GM12875 (cell line): ENCODE measurements around the gene CYTH3.

Experiments
- H3K4me3 ChIP-seq: one replicate; pipeline ENCODE4 v1.5.1; 2011; ENCODE audit warnings: low read depth, low read length, control low read depth
- TF ChIP-seq, protein P1 (sequence below): IDR thresholded peaks from 2 replicates; pipeline ENCODE4 v1.5.1; 2011; ENCODE audit warnings: low read depth, mild to moderate bottlenecking, control low read depth, inconsistent platforms, low read length, moderate library complexity, borderline replicate concordance; ENCODE audit not compliant: insufficient read depth

CYTH3 gene

DNA sequence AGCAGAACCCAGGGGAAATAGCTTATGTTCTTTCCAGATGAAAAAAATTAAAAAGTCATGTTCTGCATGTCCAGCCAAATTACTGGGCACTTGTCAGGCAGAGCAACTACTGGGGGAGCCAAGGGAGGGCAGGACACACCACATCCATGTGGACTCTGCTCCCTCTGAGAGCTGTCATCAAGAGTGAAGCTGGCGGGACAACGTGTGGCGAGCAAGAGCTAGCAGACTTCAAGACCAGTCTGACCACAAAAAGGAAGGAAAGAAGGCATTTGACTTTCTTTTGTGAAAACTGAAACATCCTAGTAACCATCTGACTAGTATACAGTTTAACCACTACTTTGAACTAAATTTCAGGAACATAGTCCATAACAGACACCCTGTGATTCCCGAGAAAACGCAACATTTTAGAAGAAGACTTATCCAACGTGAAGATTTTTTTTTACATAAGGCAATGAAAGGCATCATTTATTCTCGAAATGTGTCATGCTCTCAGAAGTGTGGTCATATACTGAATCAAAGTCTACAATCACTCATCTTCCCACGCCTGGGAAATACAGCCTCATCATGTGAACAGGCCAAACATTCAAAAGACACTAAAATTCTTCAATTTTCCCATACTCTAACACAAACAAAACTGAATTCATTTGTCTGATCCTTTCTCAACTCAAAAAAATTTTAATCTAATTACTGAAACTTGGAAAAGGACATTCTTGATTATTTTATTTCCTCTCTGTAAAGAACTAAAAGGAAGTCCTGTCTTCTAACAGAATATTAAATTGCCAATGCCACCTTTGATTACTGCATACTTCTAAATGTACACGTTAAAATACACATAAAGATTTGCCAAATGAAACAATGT lies 15.5 kb downstream of the CYTH3 start:
- H3K4me3 ChIP-seq: peak overlapping the region; percentile 16
- TF ChIP-seq, protein P1, sequence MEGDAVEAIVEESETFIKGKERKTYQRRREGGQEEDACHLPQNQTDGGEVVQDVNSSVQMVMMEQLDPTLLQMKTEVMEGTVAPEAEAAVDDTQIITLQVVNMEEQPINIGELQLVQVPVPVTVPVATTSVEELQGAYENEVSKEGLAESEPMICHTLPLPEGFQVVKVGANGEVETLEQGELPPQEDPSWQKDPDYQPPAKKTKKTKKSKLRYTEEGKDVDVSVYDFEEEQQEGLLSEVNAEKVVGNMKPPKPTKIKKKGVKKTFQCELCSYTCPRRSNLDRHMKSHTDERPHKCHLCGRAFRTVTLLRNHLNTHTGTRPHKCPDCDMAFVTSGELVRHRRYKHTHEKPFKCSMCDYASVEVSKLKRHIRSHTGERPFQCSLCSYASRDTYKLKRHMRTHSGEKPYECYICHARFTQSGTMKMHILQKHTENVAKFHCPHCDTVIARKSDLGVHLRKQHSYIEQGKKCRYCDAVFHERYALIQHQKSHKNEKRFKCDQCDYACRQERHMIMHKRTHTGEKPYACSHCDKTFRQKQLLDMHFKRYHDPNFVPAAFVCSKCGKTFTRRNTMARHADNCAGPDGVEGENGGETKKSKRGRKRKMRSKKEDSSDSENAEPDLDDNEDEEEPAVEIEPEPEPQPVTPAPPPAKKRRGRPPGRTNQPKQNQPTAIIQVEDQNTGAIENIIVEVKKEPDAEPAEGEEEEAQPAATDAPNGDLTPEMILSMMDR: no peak

DNA sequence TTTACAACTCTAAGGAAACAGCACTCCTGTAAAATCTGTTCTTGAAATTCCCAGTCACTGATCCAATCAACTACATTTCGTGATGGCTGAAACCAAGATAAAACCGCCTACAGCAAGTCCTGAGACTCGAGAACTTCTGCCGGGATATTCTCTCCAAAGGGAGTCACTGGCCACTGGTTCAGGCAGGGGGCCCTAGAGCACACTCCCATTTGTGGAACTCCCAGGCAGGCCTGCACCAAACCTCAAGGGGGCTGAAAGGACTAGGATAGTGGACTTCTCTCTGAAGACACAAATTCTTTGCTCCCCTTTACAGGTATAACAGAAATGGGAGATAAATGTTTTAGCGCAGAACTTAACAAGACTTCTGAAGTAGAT lies 16.3 kb downstream of the CYTH3 start:
- TF ChIP-seq, protein P1: no peak
- H3K4me3 ChIP-seq: no peak overlapping the region

DNA sequence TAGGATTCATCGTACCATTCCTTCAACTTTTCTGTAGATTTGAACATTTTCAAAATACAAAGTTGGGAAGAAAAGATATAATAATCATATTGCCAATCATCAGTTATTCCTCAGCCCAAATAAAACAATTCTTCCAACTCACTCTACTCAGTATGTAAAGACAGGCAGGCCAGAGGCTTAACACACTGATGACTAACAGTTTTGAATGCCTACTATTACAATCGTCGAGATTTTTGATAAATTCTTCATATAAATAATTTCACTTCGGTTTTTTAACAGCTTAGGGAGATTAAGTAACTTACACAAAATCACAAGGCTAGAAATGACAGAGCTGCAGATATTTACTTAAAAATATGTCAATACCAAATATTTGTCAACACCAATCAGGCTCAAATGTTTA lies 17.6 kb downstream of the CYTH3 start:
- TF ChIP-seq, protein P1: no peak
- no peak overlapping the region for H3K4me3 ChIP-seq

DNA sequence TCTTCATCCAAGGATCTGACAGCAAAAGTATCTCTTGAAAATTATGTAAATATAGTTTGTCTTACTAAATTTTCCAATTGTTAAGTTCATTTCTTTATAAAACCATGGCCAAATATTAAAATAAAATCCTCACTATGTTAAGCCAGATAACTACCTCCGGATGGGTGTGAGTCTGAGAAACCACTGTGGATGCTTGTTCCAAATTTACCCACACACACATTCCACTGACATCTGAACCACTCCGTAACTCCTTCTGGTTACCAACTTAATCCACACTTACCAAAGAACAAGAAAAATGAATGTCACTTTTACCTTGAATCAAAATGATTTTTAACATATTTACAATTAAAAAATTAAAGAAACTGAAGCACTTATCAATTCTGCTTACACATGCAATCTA lies 19.7 kb downstream of the CYTH3 start:
- H3K4me3 ChIP-seq: no peak overlapping the region
- TF ChIP-seq, protein P1: no peak

DNA sequence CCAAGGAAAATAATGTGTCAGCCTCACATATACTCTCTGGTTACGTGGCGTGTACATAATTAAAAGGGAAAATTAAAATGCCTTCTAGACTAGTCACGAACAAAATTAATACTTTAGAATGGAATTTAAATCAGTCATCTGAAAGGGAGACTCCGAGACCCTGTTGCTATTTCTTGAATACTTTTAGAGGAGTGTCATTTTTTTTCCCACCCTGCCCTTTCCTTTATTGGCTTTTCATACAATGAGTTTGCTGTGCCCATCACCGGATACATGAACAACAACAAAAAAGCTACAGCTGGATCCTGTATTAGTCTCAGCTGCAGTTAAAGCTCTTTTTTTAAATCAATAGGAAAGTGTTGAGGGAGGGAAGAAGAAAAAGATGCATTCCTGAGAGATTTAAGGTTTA lies 20.1 kb downstream of the CYTH3 start:
- TF ChIP-seq, protein P1: no peak
- no peak overlapping the region for H3K4me3 ChIP-seq

DNA sequence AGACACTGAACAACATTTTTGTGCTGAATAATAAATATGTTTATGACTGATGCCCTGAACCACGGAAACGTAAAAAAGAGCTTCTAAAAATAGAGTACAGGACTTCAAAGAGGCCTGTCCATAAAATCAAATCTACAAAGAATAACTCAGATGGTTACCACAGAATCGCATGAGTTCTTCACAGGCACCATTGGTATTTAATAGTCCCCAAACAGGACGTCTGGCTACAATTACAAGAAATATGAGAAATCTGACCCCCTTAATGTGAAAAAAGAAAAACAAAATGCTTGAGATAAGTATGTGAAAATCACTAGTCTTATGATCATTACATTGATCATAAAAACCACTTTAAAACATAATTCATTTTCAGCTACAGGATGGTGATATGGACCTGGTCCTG lies 20.8 kb downstream of the CYTH3 start:
- H3K4me3 ChIP-seq: no peak overlapping the region
- TF ChIP-seq, protein P1: no peak

DNA sequence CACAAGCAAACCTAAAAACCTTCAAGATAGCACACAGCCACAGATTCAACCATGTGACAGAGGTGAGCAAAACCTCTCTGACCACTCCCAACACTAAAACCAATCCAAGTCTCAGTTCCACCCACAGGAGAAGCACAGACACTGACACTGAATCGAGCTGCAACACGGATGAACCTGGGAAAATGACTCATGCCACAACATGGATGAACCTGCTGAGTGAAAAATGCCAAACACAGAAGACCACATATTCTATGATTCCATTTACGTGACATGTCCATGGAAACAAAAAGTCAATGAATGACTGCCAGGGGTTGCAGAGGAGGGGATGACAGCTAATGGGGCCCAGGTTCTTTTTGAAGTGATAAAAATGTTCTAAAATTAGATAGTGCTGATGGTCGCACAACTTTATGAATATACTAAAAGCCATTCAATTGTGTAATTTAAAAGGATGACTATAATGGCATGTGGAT lies 22.0 kb downstream of the CYTH3 start:
- TF ChIP-seq, protein P1: no peak
- no peak overlapping the region for H3K4me3 ChIP-seq
